Colonic mucosa (tissue), 4 donors: Measurements from ENCODE around the gene DNAJB8. TPM values are rescaled to one million over a fixed set of nuclear protein-coding genes. Genes with fewer than 3 reads are reported as not detected.

ENCODE experiments used
- DNase-seq: peaks from one replicate; pipeline ENCODE4 v3.0.0-alpha.2; 2020
- H3K27ac ChIP-seq: fragments of 200-600 bp; one replicate; pipeline ENCODE4 v1.8.0; 2021
- H3K27me3 ChIP-seq: fragments of 200-600 bp; one replicate; pipeline ENCODE4 v1.8.0; 2021
- H3K36me3 ChIP-seq: fragments of 200-600 bp; one replicate; pipeline ENCODE4 v1.8.0; 2021
- H3K4me1 ChIP-seq: fragments of 200-600 bp; one replicate; pipeline ENCODE4 v1.8.0; 2021; ENCODE audit warnings: mild to moderate bottlenecking
- H3K4me3 ChIP-seq: fragments of 200-600 bp; one replicate; pipeline ENCODE4 v1.8.0; 2021
- H3K9ac ChIP-seq, 2 donors: one replicate each; pipeline ENCODE4 v1.7.0; 2013; ENCODE audit warnings: control low read depth in 2 of 2, low read depth in 2 of 2, low read length in 2 of 2
- H3K9me3 ChIP-seq: fragments of 200-600 bp; one replicate; pipeline ENCODE4 v1.8.0; 2021
- intact Hi-C: fragments of 100-400 bp; cut with DNase I; formaldehyde crosslinking; loops from one replicate; pipeline ENCODE4 v1.14.1; 2022
- total RNA-seq, 2 donors: library from RNA; stranded (reverse); fragmentation: NEBNext Ultra II Directional in 1 of 2; extraction: Animal tissue kit (Norgen Biotek cat#: 25700) in 1 of 2; gene quantifications; one replicate each; pipeline ENCODE4 v1.2.1, GENCODE V29; 2021
- TF ChIP-seq, protein P1 (sequence below): fragments of 200-600 bp; IDR thresholded peaks from one replicate; pipeline ENCODE4 v1.8.0; 2022; ENCODE audit warnings: antibody characterized with exemption, mild to moderate bottlenecking
- donor health status: healthy.
- donor health status: DM: no; HTN: no; CAD: no.
- donor health status: DM: no; HTN: no; CAD: no.

DNAJB8 gene
- total RNA-seq, 2 donors from 2014 or later, result not detected

DNA sequence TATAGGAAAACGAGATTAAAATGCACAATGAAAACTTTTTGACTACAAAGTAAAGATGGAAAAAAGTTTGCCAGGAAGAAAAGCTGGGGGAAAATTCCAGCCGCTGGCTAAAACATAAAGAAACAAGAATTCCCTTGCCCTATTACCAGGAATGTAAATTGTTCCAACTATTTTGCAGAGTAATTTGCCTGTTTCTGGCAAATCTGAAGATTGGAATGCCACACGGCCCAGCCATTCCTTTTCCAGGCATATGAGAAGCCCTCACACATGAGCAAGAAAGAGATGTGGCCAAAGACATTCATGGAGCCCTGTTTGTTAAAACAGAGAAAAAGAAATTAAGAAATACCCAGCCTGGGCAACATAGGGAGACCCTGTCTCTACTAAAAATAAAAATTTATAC lies 34.7 kb upstream of the DNAJB8 start:
- no peak for DNase-seq
- Histone ChIP-seq H3K9ac (no peak overlapping the region), H3K9me3 (no peaks in the 10 kb centered on the region), H3K4me3 (no peak overlapping the region), H3K4me1 (peaks cover 8% of the 10 kb centered on the region), H3K27me3 (peaks cover 11% of the 10 kb centered on the region), H3K27ac (no peak overlapping the region), H3K36me3 (no peaks in the 10 kb centered on the region)
- intact Hi-C loops, result no loop called here
- TF ChIP-seq, protein P1, sequence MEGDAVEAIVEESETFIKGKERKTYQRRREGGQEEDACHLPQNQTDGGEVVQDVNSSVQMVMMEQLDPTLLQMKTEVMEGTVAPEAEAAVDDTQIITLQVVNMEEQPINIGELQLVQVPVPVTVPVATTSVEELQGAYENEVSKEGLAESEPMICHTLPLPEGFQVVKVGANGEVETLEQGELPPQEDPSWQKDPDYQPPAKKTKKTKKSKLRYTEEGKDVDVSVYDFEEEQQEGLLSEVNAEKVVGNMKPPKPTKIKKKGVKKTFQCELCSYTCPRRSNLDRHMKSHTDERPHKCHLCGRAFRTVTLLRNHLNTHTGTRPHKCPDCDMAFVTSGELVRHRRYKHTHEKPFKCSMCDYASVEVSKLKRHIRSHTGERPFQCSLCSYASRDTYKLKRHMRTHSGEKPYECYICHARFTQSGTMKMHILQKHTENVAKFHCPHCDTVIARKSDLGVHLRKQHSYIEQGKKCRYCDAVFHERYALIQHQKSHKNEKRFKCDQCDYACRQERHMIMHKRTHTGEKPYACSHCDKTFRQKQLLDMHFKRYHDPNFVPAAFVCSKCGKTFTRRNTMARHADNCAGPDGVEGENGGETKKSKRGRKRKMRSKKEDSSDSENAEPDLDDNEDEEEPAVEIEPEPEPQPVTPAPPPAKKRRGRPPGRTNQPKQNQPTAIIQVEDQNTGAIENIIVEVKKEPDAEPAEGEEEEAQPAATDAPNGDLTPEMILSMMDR, result no peak

DNA sequence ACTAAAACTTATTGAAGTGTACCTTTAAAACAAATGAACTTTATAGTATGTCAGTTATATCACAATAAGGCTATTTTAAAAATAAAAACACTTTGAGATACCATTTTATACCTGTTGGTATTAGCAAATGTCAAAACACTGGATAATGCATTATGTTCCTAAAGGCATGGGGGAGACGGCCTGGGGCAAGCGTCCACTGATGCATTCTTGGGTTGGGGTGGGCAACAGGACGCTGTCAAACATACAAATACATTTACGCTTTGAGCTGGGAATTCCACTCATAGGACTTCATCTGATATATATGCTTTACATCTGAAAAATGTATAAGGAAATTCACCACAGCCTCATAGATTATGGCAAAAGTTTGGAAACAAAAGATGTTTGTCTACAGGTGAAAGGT lies 33.9 kb upstream of the DNAJB8 start:
- TF ChIP-seq, protein P1, result no peak
- intact Hi-C loops, result no loop called here
- Histone ChIP-seq H3K36me3 (no peaks in the 10 kb centered on the region), H3K27me3 (peaks cover 20% of the 10 kb centered on the region), H3K9me3 (no peaks in the 10 kb centered on the region), H3K4me1 (peaks cover 8% of the 10 kb centered on the region), H3K9ac (no peak overlapping the region), H3K27ac (no peak overlapping the region), H3K4me3 (no peak overlapping the region)
- no peak for DNase-seq

DNA sequence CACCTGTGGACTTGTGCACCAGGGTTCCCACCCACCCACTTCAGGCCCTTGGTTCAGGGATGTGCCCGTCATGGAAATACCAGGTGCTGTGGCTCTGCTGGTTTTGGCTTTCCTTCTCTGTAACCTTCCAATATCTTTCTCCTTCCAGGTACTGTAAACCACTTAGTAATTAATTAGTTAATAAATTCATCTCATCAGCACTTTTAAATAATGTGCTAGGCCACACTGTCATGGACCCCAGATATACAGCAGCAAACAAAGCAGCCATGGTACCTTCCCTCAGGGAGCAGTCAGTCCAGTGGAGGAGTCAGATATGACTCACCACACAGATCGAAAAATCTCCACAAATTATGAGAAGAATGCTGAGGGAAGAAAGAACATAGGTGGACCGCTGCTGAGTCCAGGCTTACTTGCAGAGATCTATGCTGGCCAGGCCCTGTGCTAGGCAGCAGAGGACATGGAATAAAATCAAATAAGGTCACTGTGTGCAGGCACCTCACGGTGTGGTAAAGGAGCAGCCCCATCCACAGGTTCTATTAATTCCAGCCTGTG lies 33.1 kb upstream of the DNAJB8 start:
- H3K9ac ChIP-seq, result no peak overlapping the region
- intact Hi-C loops, result loop anchor here (5.0 to 10.0 kb wide), 3 partner anchors 77 to 402 kb away; no protein-coding TSS in a partner anchor

DNA sequence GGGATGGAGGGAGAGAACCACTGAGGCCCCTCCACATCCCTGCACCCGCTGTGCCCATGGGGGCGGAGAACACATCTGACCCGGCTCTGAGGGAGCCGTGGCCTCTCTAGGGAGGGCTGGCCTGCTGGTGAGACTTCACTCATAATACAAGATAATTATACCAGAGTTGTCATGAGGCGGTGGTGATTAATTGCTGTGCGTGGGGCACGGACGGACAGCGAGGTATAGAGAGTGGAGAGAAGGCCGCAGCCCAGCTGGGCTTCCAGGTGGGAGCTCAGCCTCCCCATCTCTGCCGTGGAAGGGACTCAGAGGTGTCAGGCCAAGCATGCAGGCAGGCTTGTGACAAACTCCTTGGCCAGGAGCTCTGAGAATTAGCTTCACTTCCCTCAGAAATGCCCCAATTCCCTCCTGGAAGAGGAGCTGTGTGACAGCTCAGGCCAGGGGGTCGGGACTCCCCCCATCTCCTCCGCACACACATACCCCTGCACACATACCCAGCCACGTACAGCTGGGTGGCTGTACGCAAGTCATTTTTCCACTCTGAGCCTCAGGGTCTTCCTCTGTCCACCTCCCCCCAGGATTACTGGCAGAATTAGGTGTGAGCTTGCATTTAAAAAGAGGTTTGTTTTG lies 32.3 kb upstream of the DNAJB8 start:
- peaks cover 32% of the 10 kb centered on the region for H3K27me3 ChIP-seq
- H3K4me1 ChIP-seq, result peaks cover 8% of the 10 kb centered on the region
- DNase-seq, result peak; percentile 6
- no peaks in the 10 kb centered on the region for H3K36me3 ChIP-seq
- no peak overlapping the region for H3K4me3 ChIP-seq
- intact Hi-C loops, result loop anchor here (5.0 to 10.0 kb wide), 3 partner anchors 77 to 402 kb away; no protein-coding TSS in a partner anchor
- H3K9ac ChIP-seq, result no peak overlapping the region
- no peaks in the 10 kb centered on the region for H3K9me3 ChIP-seq
- no peak overlapping the region for H3K27ac ChIP-seq
- TF ChIP-seq, protein P1, result no peak

More for the DNA sequence above, 33.1 kb upstream of the DNAJB8 start:
- Histone ChIP-seq H3K27me3 (peaks cover 26% of the 10 kb centered on the region), H3K4me1 (peaks cover 8% of the 10 kb centered on the region), H3K27ac (no peak overlapping the region), H3K9me3 (no peaks in the 10 kb centered on the region), H3K36me3 (no peaks in the 10 kb centered on the region), H3K4me3 (no peak overlapping the region)
- TF ChIP-seq, protein P1, result no peak
- DNase-seq, result peak; percentile 10

DNA sequence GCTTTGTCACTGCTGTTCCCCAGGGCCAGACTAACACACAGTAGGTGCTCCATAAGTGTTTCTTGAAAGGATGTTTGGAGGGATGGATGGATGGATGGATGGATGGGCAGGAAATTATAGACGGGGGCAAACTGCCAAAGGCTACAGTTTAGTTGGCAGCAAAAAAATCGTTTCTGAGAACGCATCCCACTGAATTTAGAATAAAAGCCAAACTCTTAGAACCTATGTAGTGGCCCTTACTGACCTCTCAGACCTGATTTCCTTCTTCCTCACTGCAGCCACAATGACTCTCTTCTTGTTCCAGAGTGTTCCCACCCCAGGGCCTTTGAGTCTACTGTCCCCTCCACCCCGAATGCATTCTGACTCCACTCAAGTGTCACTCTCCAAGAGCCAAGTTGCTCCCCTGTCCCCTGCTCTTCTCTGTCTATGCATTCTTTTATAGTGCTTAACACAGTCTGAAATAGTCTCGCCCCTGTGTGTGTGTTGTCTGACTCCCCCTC lies 31.5 kb upstream of the DNAJB8 start:
- H3K4me1 ChIP-seq, result peaks cover 8% of the 10 kb centered on the region
- no peaks in the 10 kb centered on the region for H3K9me3 ChIP-seq
- no peak overlapping the region for H3K4me3 ChIP-seq
- peaks cover 41% of the 10 kb centered on the region for H3K27me3 ChIP-seq
- no peaks in the 10 kb centered on the region for H3K36me3 ChIP-seq
- DNase-seq, result no peak
- intact Hi-C loops, result loop anchor here (5.0 to 10.0 kb wide), 3 partner anchors 76 to 401 kb away; no protein-coding TSS in a partner anchor
- H3K9ac ChIP-seq, result no peak overlapping the region
- no peak overlapping the region for H3K27ac ChIP-seq
- TF ChIP-seq, protein P1, result no peak
